A549 (cell line): ENCODE data around the gene SLCO4A1.

Experiments
- TF ChIP-seq, protein P1 (sequence below): fragments of >200 bp; sonication (Bioruptor Twin); formaldehyde crosslinking; IDR thresholded peaks from 3 replicates; pipeline ENCODE4 v1.5.1; 2016
- TF ChIP-seq, protein P2 (sequence below): IDR thresholded peaks from 2 replicates; pipeline ENCODE4 v1.6.1; 2012

- TF ChIP-seq, protein P1, sequence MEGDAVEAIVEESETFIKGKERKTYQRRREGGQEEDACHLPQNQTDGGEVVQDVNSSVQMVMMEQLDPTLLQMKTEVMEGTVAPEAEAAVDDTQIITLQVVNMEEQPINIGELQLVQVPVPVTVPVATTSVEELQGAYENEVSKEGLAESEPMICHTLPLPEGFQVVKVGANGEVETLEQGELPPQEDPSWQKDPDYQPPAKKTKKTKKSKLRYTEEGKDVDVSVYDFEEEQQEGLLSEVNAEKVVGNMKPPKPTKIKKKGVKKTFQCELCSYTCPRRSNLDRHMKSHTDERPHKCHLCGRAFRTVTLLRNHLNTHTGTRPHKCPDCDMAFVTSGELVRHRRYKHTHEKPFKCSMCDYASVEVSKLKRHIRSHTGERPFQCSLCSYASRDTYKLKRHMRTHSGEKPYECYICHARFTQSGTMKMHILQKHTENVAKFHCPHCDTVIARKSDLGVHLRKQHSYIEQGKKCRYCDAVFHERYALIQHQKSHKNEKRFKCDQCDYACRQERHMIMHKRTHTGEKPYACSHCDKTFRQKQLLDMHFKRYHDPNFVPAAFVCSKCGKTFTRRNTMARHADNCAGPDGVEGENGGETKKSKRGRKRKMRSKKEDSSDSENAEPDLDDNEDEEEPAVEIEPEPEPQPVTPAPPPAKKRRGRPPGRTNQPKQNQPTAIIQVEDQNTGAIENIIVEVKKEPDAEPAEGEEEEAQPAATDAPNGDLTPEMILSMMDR = no peak
- TF ChIP-seq, protein P2, sequence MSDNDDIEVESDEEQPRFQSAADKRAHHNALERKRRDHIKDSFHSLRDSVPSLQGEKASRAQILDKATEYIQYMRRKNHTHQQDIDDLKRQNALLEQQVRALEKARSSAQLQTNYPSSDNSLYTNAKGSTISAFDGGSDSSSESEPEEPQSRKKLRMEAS = no peak
Observed at GRCh38 chr20:62645613-62646012, 3.3 kb downstream of the SLCO4A1 start.
